Measurements from ENCODE around the gene MPP3. TPM values are rescaled to one million over a fixed set of nuclear protein-coding genes. Genes with fewer than 3 reads are reported as not detected.

MPP3 gene
- total and polyA plus RNA-seq, 10 of the 15 experiments (the other 5 are each of a cell fraction or from before 2014, with no cell fraction given), result not detected

- no peak for TF ChIP-seq POU2F2 (IDR thresholded peaks at IDR 0.05; ENCODE audit: borderline replicate concordance, low read depth, low read length)
- TF ChIP-seq CBFB (IDR thresholded peaks at IDR 0.05; ENCODE audit: low read depth), result no peak
- no peak for TF ChIP-seq CHD1 (IDR thresholded peaks at IDR 0.05; ENCODE audit: low read depth, low read length)
- no peak for TF ChIP-seq BCL11A (IDR thresholded peaks at IDR 0.05; ENCODE audit: low read depth, low read length)
- TF ChIP-seq SIX5 (IDR thresholded peaks at IDR 0.05; ENCODE audit: low read depth, low read length, severe bottlenecking), result no peak
- TF ChIP-seq, protein P1, sequence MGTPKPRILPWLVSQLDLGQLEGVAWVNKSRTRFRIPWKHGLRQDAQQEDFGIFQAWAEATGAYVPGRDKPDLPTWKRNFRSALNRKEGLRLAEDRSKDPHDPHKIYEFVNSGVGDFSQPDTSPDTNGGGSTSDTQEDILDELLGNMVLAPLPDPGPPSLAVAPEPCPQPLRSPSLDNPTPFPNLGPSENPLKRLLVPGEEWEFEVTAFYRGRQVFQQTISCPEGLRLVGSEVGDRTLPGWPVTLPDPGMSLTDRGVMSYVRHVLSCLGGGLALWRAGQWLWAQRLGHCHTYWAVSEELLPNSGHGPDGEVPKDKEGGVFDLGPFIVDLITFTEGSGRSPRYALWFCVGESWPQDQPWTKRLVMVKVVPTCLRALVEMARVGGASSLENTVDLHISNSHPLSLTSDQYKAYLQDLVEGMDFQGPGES (IDR thresholded peaks at IDR 0.05), result no peak
These were observed 20.6 kb upstream of the MPP3 start (continued) for GRCh38 chr17:43853546-43853945.

GRCh38 chr17:43852571-43852970 is 19.6 kb upstream of the MPP3 start:
- Histone ChIP-seq H3K4me2 (ENCODE audit: control insufficient read depth, insufficient read depth) (no peak overlapping the region), H2AFZ (ENCODE audit: control insufficient read depth, low read depth, low read length) (no peak overlapping the region), H3K4me1 (ENCODE audit: control insufficient read depth, insufficient read depth, low read length) (no peaks in the 10 kb centered on the region), H3K36me3 (ENCODE audit: control insufficient read depth in 2 of 2, insufficient read depth in 2 of 2, low read length in 1 of 2) (no peaks in the 10 kb centered on the region), H3K4me3 (no peak overlapping the region), H3K9ac (ENCODE audit: control insufficient read depth, insufficient read depth, low read length) (no peak overlapping the region), H3K27ac (ENCODE audit: control insufficient read depth, insufficient read depth) (no peak overlapping the region), H4K20me1 (ENCODE audit: control insufficient read depth, insufficient read depth) (no peaks in the 10 kb centered on the region), H3K9me3 (replicated peaks; ENCODE audit: control insufficient read depth, insufficient read depth, low read length) (no peaks in the 10 kb centered on the region), H3K27me3 (replicated peaks in 1 of 2; ENCODE audit: control insufficient read depth in 2 of 2, insufficient read depth in 2 of 2, low read length in 1 of 2) (no peaks in the 10 kb centered on the region; a peak in 3 of 4 replicates), H3K79me2 (ENCODE audit: control insufficient read depth, insufficient read depth, low read length) (no peaks in the 10 kb centered on the region)
- in situ Hi-C loops (cut with MboI) (no loop called here), intact Hi-C loops (cut with micrococcal nuclease; ENCODE audit: unreplicated experiment) (no loop called here)
- ChIA-PET SMC1A (ENCODE audit: uncharacterized antibody, unreplicated experiment) (no interaction called here), RAD21 (ENCODE audit: unreplicated experiment) (no interaction called here), POLR2A (no interaction called here), CTCF (interaction anchor here (0.6 to 2.1 kb wide), 3 partner anchors 12 to 243 kb away, joined by 3 to 8 read pairs (median 4); no protein-coding TSS in a partner anchor)
- 56% methylated on average over 8 of the region's 8 CpGs for WGBS (ENCODE audit: insufficient coverage, insufficient replicate concordance, low lambda C conversion rate, missing lambda C conversion rate)
- TF ChIP-seq ZNF384 (IDR thresholded peaks at IDR 0.05; ENCODE audit: borderline replicate concordance, low read depth, low read length) (no peak), ESRRA (IDR thresholded peaks at IDR 0.05; ENCODE audit: low read length) (no peak), FOXK2 (IDR thresholded peaks at IDR 0.05) (no peak), LARP7 (IDR thresholded peaks at IDR 0.05) (no peak)
- DNase-seq (ENCODE audit: low read depth, low spot score) (no peak), ATAC-seq (no peak), FAIRE-seq (no peak)
- BruUV-seq (replicated peaks), result no TSS peak

Data from GM12878 (cell line).